Nephron progenitor cell (in vitro differentiated cells): ENCODE measurements around the gene PHYHD1.

ENCODE experiments used
- DNase-seq: peaks from one replicate; pipeline ENCODE4 v3.0.0; 2021
- H3K27ac Mint-ChIP-seq: 2 replicates; pipeline ENCODE4 v1.8.0; 2021; ENCODE audit warnings: mild to moderate bottlenecking, moderate library complexity, mixed read lengths
- H3K27me3 Mint-ChIP-seq: 2 replicates; pipeline ENCODE4 v1.8.0; 2021; ENCODE audit warnings: mild to moderate bottlenecking, low read depth, mixed read lengths; ENCODE audit not compliant: poor library complexity
- H3K36me3 Mint-ChIP-seq: 2 replicates; pipeline ENCODE4 v1.8.0; 2021; ENCODE audit warnings: low read depth, mixed read lengths
- H3K4me1 Mint-ChIP-seq: 2 replicates; pipeline ENCODE4 v1.8.0; 2021; ENCODE audit warnings: mixed read lengths
- H3K4me3 Mint-ChIP-seq: 2 replicates; pipeline ENCODE4 v1.8.0; 2021; ENCODE audit warnings: mild to moderate bottlenecking, moderate library complexity, mixed read lengths
- H3K9me3 Mint-ChIP-seq: 2 replicates; pipeline ENCODE4 v1.8.0; 2021; ENCODE audit warnings: mild to moderate bottlenecking, moderate library complexity, mixed read lengths
- CTCF ChIP-seq: fragments of 200-600 bp; sonication (generic); IDR thresholded peaks from 2 replicates; pipeline ENCODE4 v1.5.0; 2021; ENCODE audit warnings: antibody characterized with exemption

PHYHD1 gene

GRCh38 chr9:128986671-128987070 lies 65.9 kb downstream of the PHYHD1 start:
- H3K27ac Mint-ChIP-seq, result peak overlapping the region; percentile 9

GRCh38 chr9:128987805-128988204 lies 67.0 kb downstream of the PHYHD1 start:
- no peak for TF ChIP-seq CTCF
- no peaks in the 10 kb centered on the region for H3K4me1 Mint-ChIP-seq
- peaks cover 2% of the 10 kb centered on the region for H3K27me3 Mint-ChIP-seq
- H3K9me3 Mint-ChIP-seq, result no peaks in the 10 kb centered on the region
- peaks cover 48% of the 10 kb centered on the region for H3K36me3 Mint-ChIP-seq
- H3K4me3 Mint-ChIP-seq, result no peak overlapping the region
- no peak for DNase-seq
- H3K27ac Mint-ChIP-seq, result no peak overlapping the region

More at GRCh38 chr9:128986671-128987070, 65.9 kb downstream of the PHYHD1 start:
- no peak for DNase-seq
- H3K4me3 Mint-ChIP-seq, result no peak overlapping the region
- peaks cover 52% of the 10 kb centered on the region for H3K36me3 Mint-ChIP-seq
- no peaks in the 10 kb centered on the region for H3K9me3 Mint-ChIP-seq
- peaks cover 2% of the 10 kb centered on the region for H3K27me3 Mint-ChIP-seq
- no peak for TF ChIP-seq CTCF
- no peaks in the 10 kb centered on the region for H3K4me1 Mint-ChIP-seq
